Osteoblast (primary cell): ENCODE measurements around the gene ZNF844. TPM values are rescaled to one million over a fixed set of nuclear protein-coding genes. Genes with fewer than 3 reads are reported as not detected.

Experiments used
- DNase-seq: peaks from one replicate; pipeline ENCODE4 v3.0.0; 2011; ENCODE audit warnings: low spot score, mixed read lengths; ENCODE audit not compliant: insufficient read length; ENCODE audit errors: missing footprints
- H2AFZ ChIP-seq: 2 replicates; pipeline ENCODE4 v1.6.0; 2011; ENCODE audit warnings: mild to moderate bottlenecking, low read length
- H3K27ac ChIP-seq: 2 replicates; pipeline ENCODE4 v1.5.1; 2011; ENCODE audit warnings: mild to moderate bottlenecking, low read depth, low read length, moderate library complexity
- H3K27me3 ChIP-seq: 2 replicates; pipeline ENCODE4 v1.6.0; 2012; ENCODE audit warnings: mild to moderate bottlenecking, control low read depth, inconsistent platforms, low read length, moderate library complexity; ENCODE audit not compliant: insufficient read depth
- H3K36me3 ChIP-seq: 2 replicates; pipeline ENCODE4 v1.5.1; 2011; ENCODE audit warnings: mild to moderate bottlenecking, low read length, control low read depth, moderate library complexity; ENCODE audit not compliant: insufficient read depth
- H3K4me1 ChIP-seq: 2 replicates; pipeline ENCODE4 v1.5.1; 2011; ENCODE audit warnings: mild to moderate bottlenecking, low read length, control low read depth, moderate library complexity; ENCODE audit not compliant: insufficient read depth
- H3K4me2 ChIP-seq: 2 replicates; pipeline ENCODE4 v1.6.0; 2011; ENCODE audit warnings: mild to moderate bottlenecking, low read length; ENCODE audit not compliant: insufficient read depth
- H3K4me3 ChIP-seq: fragments of 200-600 bp; sonication (generic); 3 replicates; pipeline ENCODE4 v1.5.1; 2012; ENCODE audit warnings: mild to moderate bottlenecking, low read length, inconsistent platforms; ENCODE audit not compliant: insufficient read depth
- H3K79me2 ChIP-seq: 2 replicates; pipeline ENCODE4 v1.6.0; 2012; ENCODE audit warnings: mild to moderate bottlenecking, low read length, control low read depth, inconsistent platforms; ENCODE audit not compliant: insufficient read depth
- H3K9me3 ChIP-seq: 2 replicates; pipeline ENCODE4 v1.5.1; 2011; ENCODE audit warnings: low read depth, low read length, control low read depth
- H4K20me1 ChIP-seq: 2 replicates; pipeline ENCODE4 v1.6.0; 2012; ENCODE audit warnings: mild to moderate bottlenecking, low read length, control low read depth; ENCODE audit not compliant: insufficient read depth
- CTCF ChIP-seq: IDR thresholded peaks from 2 replicates; pipeline ENCODE4 v1.5.1; 2011; ENCODE audit warnings: mild to moderate bottlenecking, low read depth, low read length, moderate library complexity; ENCODE audit errors: extremely low read depth
- total RNA-seq: library from RNA; depleted of rRNA; stranded (reverse); fragments of >200 nt; gene quantifications from 2 replicates; pipeline ENCODE4 v1.2.3, GENCODE V29; 2012

Gene ZNF844
- 10.0 and 10.9 TPM in 2 replicates for total RNA-seq

DNA sequence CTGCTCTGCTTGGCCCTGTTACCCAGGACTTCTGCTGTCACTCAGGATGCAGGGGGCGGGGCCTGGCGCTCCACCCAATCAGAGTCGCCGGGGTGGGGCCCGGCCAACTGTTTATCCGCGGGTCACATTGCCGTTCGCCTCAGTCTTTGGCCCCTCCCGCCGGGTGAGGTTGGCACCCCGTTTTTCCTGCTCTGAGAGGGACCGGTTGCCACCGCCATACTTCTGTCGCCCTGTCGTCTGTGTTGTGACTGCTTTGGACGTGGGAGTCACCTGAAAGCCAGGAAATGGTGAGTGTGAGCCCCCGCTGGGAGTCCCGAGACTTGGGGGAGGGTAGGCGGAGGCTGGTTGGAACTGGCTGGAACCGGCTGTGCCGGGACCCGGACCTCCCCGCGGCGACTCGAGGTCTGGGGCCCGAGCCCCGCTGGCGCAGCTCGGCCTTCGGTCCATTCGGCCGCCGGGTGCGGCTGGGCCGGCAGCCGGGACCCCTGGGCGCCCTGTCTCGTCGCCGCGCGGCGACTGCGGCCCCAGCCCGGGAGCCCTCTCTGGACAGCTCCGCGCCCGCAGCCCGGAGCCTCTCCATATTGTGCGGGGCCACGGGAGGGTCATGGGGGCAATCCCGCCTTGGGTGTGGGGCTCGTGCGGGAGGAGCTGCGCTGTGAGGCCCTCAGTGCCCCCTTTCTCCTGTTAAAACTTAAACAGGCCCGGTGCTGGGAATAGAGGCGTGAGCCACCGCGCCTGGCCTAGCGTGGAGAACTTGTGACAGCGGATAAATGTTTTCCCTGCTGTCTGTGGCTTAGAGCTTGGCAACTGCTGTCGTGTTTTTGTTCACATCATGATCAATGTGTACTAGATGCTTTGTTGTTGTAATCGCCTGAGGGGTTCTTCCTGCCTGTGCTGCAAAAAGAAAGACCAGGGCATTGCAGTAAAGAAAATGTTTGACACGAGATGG lies at the start of gene ZNF844:
Gene ZNF844, plus strand, starts transcription at position 142 of the 949 bp plus-strand sequence. Its CDS starts 143 bp downstream, at position 285.
- no peaks in the 10 kb centered on the region for H4K20me1 ChIP-seq
- H3K79me2 ChIP-seq = peaks cover 36% of the 10 kb centered on the region
- peak within 1 kb of the TSS; percentile 82 for H2AFZ ChIP-seq
- no peaks in the 10 kb centered on the region for H3K4me1 ChIP-seq
- TF ChIP-seq CTCF = no peak
- peak within 1 kb of the TSS; percentile 84 for H3K27ac ChIP-seq
- no peaks in the 10 kb centered on the region for H3K36me3 ChIP-seq
- no peaks in the 10 kb centered on the region for H3K27me3 ChIP-seq
- DNase-seq = peak; percentile 99
- H3K4me3 ChIP-seq = peak within 1 kb of the TSS; percentile 80
- peak within 1 kb of the TSS; percentile 85 for H3K4me2 ChIP-seq
- no peaks in the 10 kb centered on the region for H3K9me3 ChIP-seq

GRCh38 chr19:12015015-12015752 lies 49.3 kb upstream of the ZNF844 start:
- H3K4me1 ChIP-seq = no peaks in the 10 kb centered on the region
- no peak overlapping the region for H3K27ac ChIP-seq
- TF ChIP-seq CTCF = no peak

GRCh38 chr19:12015753-12016116 lies 48.8 kb upstream of the ZNF844 start:
- no peak for DNase-seq
- H4K20me1 ChIP-seq = no peaks in the 10 kb centered on the region
- TF ChIP-seq CTCF = no peak
- peaks cover 40% of the 10 kb centered on the region for H3K36me3 ChIP-seq
- no peak overlapping the region for H2AFZ ChIP-seq
- no peak overlapping the region for H3K27ac ChIP-seq
- H3K4me1 ChIP-seq = no peaks in the 10 kb centered on the region
- H3K4me3 ChIP-seq = no peak overlapping the region
- no peaks in the 10 kb centered on the region for H3K79me2 ChIP-seq
- H3K4me2 ChIP-seq = no peak overlapping the region
- H3K9me3 ChIP-seq = peaks cover 48% of the 10 kb centered on the region
- no peaks in the 10 kb centered on the region for H3K27me3 ChIP-seq

More at GRCh38 chr19:12015015-12015752, 49.3 kb upstream of the ZNF844 start:
- DNase-seq = no peak
- Histone ChIP-seq H4K20me1 (no peaks in the 10 kb centered on the region), H3K36me3 (peaks cover 40% of the 10 kb centered on the region), H3K4me3 (no peak overlapping the region), H3K4me2 (no peak overlapping the region), H3K79me2 (no peaks in the 10 kb centered on the region), H3K27me3 (no peaks in the 10 kb centered on the region), H3K9me3 (peaks cover 48% of the 10 kb centered on the region), H2AFZ (no peak overlapping the region)

- Histone ChIP-seq H3K9me3 (no peaks in the 10 kb centered on the region), H4K20me1 (no peaks in the 10 kb centered on the region), H3K27me3 (no peaks in the 10 kb centered on the region), H3K79me2 (peaks cover 24% of the 10 kb centered on the region), H3K36me3 (no peaks in the 10 kb centered on the region), H3K4me2 (peak overlapping the region; percentile 94), H3K4me3 (peak overlapping the region; percentile 96), H3K4me1 (peaks cover 6% of the 10 kb centered on the region), H2AFZ (no peak overlapping the region), H3K27ac (no peak overlapping the region)
- TF ChIP-seq CTCF = no peak
- peak; percentile 62 for DNase-seq
Measured at GRCh38 chr19:12034198-12034597, 30.3 kb upstream of the ZNF844 start.
